Measurements from ENCODE around the gene KCNK10. TPM values are rescaled to one million over a fixed set of nuclear protein-coding genes. Genes with fewer than 3 reads are reported as not detected.

Gene KCNK10
- total and polyA plus RNA-seq, 2 donors from 2014 or later: 0.54 to 1.1 TPM

GRCh38 chr14:88321692-88322503 is 1.2 kb downstream of the KCNK10 start:
- DNase-seq (peak in 1 of 5 donors; percentile 45), FAIRE-seq (no peak)
- Histone ChIP-seq H3K27me3 (ENCODE audit: control insufficient read depth, insufficient read depth, low read length) (peaks cover 31% of the 10 kb centered on the region), H3K27ac (ENCODE audit: low read depth in 2 of 2, low read length in 2 of 2) (no peak overlapping the region), H3K4me3 (ENCODE audit: low read length in 3 of 3) (peak overlapping the region in 1 of 3 donors; percentile 21), H3K9ac (ENCODE audit: low read length in 3 of 3) (no peak overlapping the region), H3K4me1 (ENCODE audit: control insufficient read depth in 2 of 3, insufficient read depth in 2 of 3, low read depth in 1 of 3, low read length in 3 of 3) (no peaks in the 10 kb centered on the region), H3K36me3 (ENCODE audit: control insufficient read depth in 2 of 3, insufficient read depth in 3 of 3, low read length in 3 of 3) (no peaks in the 10 kb centered on the region), H3K9me3 (ENCODE audit: control insufficient read depth in 2 of 3, insufficient read depth in 1 of 3, low read length in 3 of 3) (no peaks in the 10 kb centered on the region)
- intact Hi-C loops (cut with DNase I): no loop called here
- no peak for TF ChIP-seq CTCF (IDR thresholded peaks at IDR 0.05; ENCODE audit: borderline replicate concordance, extremely low read depth, insufficient read depth)

- intact Hi-C loops (cut with DNase I): no loop called here
- Histone ChIP-seq H3K36me3 (ENCODE audit: control insufficient read depth in 2 of 3, insufficient read depth in 3 of 3, low read length in 3 of 3) (no peaks in the 10 kb centered on the region), H3K4me3 (ENCODE audit: low read length in 3 of 3) (no peak overlapping the region), H3K4me1 (ENCODE audit: control insufficient read depth in 2 of 3, insufficient read depth in 2 of 3, low read depth in 1 of 3, low read length in 3 of 3) (no peaks in the 10 kb centered on the region), H3K9me3 (ENCODE audit: control insufficient read depth in 2 of 3, insufficient read depth in 1 of 3, low read length in 3 of 3) (peaks cover 0 to 2% (median 0%) of the 10 kb centered on the region in 3 donors), H3K9ac (ENCODE audit: low read length in 3 of 3) (no peak overlapping the region), H3K27me3 (ENCODE audit: control insufficient read depth, insufficient read depth, low read length) (peaks cover 6% of the 10 kb centered on the region), H3K27ac (ENCODE audit: low read depth in 2 of 2, low read length in 2 of 2) (no peak overlapping the region)
- TF ChIP-seq CTCF (IDR thresholded peaks at IDR 0.05; ENCODE audit: borderline replicate concordance, extremely low read depth, insufficient read depth): no peak
- DNase-seq (no peak), FAIRE-seq (no peak)
Measured at GRCh38 chr14:88318406-88318805, 4.7 kb downstream of the KCNK10 start.

GRCh38 chr14:88316521-88316920 is 6.5 kb downstream of the KCNK10 start:
- H3K4me3 ChIP-seq (ENCODE audit: low read length in 3 of 3): no peak overlapping the region
- TF ChIP-seq CTCF (IDR thresholded peaks at IDR 0.05; ENCODE audit: borderline replicate concordance, extremely low read depth, insufficient read depth): no peak

More at GRCh38 chr14:88316521-88316920, 6.5 kb downstream of the KCNK10 start:
- Histone ChIP-seq H3K36me3 (ENCODE audit: control insufficient read depth in 2 of 3, insufficient read depth in 3 of 3, low read length in 3 of 3) (no peaks in the 10 kb centered on the region), H3K4me1 (ENCODE audit: control insufficient read depth in 2 of 3, insufficient read depth in 2 of 3, low read depth in 1 of 3, low read length in 3 of 3) (no peaks in the 10 kb centered on the region), H3K27me3 (ENCODE audit: control insufficient read depth, insufficient read depth, low read length) (peaks cover 4% of the 10 kb centered on the region), H3K27ac (ENCODE audit: low read depth in 2 of 2, low read length in 2 of 2) (no peak overlapping the region), H3K9me3 (ENCODE audit: control insufficient read depth in 2 of 3, insufficient read depth in 1 of 3, low read length in 3 of 3) (peaks cover 0 to 2% (median 0%) of the 10 kb centered on the region in 3 donors), H3K9ac (ENCODE audit: low read length in 3 of 3) (no peak overlapping the region)
- FAIRE-seq (no peak), DNase-seq (no peak)
- intact Hi-C loops (cut with DNase I): no loop called here

Measured in kidney (tissue), 14 donors.